HG03060 (cell line): ENCODE data around the gene ZBED6.

Experiments used
- ATAC-seq: cut with Tn5 transposase; IDR thresholded peaks from one replicate; pipeline ENCODE4 v1.9.1; 2021; ENCODE audit warnings: low read depth, moderate number of reproducible peaks; ENCODE audit not compliant: unreplicated experiment

Gene ZBED6

DNA sequence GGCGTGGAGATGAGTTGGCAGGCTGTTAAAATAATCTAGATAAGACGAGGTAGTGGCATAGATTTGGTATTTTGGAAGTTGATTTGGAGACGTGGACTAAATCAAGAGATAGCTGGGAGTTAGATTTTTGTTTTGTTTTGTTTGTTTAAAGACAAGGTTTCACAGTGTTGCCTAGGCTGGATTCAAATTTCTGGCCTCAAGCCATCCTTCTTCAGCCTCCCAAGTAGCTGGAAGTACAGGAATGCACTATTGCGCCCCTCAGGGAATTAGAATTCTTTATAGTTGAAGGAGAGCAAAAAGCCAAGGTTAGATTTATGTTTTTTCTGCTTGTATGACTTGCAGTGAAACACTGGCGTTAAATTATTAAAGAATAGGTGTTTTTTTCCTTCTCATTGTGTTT, 43.7 kb downstream of the ZBED6 start:
- ATAC-seq: no peak

DNA sequence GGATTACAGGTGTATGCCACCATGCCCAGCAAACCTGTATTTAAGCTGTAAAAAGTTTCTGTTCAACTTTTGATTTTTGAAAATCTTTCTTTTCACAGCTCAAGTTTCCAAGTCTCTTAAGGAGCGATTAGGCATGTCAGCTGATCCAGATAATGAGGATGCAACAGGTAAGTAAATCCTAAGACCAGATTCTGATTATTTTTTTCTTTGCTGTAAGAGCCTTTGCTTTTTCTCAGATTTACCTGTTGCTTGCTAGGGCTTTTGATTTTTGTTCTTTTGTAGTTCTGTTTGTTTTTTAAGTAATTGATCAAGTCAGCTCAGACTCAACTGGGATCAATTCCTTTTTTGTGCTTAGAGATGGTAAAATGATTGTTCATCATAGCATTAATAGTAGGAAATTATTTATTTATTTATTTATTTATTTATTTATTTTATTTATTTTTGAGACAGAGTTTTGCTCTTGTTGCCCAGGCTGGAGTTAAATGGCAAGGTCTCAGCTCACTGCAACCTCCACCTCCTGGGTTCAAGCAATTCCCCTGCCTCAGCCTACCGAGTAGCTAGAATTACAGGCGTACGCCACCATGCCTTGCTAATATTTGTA, 44.9 kb downstream of the ZBED6 start:
- no peak for ATAC-seq

DNA sequence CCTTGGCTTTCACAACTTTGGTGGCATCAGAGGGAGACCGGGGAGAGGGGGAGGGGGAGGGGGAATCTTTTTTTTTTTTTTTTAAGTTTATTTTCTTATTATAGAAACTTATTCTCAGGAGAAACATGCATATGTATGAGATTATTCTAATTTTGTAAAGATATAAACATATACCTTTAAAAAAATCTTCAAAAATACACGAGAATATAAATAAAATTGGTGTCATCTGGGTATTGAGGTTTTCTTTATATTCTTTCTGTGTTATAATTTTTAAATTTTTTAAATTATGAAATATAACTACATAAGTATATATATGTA, 47.1 kb downstream of the ZBED6 start:
- ATAC-seq: no peak

DNA sequence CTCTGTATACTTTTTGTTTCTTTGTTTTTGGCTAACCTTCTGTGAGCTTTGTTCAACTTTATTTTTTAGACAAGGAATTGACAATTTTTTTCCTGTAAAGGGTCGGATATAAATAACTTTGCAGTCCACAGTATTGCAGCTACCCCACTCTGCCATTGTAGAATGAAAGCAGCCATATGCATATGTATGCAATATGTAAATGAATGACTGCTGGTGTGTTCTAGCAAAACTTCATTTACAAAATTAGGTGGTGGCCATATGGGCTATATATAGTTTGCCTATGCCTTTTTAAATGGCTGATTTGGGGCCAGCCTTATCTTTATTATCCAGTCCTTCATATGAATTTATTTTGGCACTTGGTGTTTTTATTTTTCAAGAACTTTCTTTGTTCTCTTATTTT, 48.0 kb downstream of the ZBED6 start:
- no peak for ATAC-seq
